Activated CD8-positive, alpha-beta memory T cell treated with anti-CD3 and anti-CD28 coated beads, Interleukin-2, amount 50 U/mL, for 1 hour (primary cell): Measurements from ENCODE around the gene GCLM.
"Not testable (repeated sequence)": the region's sequence is repeated elsewhere in the genome, so short reads cannot be mapped to it uniquely, and the experiment has no call there.

Source experiments
- DNase-seq: peaks from one replicate; pipeline ENCODE4 v3.0.0-alpha.2; 2020; ENCODE audit errors: extremely low read depth

Gene GCLM, protein sequence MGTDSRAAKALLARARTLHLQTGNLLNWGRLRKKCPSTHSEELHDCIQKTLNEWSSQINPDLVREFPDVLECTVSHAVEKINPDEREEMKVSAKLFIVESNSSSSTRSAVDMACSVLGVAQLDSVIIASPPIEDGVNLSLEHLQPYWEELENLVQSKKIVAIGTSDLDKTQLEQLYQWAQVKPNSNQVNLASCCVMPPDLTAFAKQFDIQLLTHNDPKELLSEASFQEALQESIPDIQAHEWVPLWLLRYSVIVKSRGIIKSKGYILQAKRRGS

DNA sequence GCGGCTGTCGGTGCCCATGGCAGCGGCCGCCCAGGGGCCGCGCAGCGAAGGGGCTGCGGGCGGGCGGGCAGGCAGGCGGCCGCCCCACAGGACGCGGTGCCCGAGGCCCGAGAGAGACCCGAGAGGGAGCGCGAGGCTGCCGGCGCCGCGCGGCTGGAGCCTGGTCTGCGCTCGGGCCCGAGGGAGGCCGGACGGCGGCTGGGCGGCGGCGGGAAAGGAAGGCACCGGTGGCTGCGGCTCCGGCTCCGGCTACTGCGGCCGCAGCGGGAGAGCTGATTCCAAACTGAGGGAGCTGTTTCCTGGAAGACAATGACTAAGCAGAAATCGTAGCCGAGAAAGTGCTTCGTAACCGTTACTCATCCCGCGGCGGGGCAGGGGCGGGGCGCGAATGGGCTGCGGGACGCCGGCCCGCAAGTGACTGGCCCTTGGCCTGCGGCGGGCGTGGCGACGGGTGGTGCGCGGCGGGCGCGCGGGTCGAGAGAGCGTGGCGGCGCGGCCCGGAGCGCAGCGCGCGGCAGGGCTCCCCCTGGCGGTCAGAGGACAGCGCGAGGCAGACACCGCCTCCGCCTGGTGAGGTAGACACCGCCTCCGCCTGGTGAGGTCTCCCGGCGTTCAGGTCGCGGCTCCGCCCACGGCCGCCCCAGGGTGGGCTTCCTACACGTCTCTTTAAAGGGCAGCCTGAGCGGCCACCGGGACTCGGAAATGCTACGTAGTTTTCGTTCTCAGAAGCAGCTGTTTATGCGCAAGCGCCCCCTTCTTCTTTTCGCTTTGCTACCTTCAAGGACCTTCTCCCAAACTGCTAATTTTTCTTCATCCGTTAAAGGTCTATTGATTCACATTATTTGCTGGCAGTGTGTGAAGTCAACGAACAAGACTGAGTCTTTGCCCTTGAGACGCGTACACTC, at the start of gene GCLM:
Gene GCLM, minus strand, starts transcription at position 285 of the 905 bp plus-strand sequence. Its CDS starts 267 bp downstream, at position 18.
- peak; percentile 72 for DNase-seq

DNA sequence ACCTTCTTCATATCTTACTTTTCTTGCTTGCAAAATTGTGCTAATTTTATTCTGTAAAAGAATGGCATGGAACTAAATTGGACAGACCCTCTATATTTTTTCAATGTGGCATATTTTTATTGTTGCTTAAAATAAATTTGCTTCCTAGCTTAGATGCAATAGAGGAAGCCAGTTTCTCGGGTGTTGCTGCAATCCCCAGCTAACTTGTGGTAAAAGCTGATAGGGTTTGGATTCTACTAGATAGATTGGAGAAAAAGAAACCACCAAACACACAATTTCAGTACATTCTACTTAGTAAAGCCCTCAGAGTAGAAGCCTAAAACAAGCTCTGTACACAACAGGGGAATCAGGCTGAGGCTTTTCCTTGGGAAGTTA, 49.5 kb upstream of the GCLM start:
- no peak for DNase-seq

DNA sequence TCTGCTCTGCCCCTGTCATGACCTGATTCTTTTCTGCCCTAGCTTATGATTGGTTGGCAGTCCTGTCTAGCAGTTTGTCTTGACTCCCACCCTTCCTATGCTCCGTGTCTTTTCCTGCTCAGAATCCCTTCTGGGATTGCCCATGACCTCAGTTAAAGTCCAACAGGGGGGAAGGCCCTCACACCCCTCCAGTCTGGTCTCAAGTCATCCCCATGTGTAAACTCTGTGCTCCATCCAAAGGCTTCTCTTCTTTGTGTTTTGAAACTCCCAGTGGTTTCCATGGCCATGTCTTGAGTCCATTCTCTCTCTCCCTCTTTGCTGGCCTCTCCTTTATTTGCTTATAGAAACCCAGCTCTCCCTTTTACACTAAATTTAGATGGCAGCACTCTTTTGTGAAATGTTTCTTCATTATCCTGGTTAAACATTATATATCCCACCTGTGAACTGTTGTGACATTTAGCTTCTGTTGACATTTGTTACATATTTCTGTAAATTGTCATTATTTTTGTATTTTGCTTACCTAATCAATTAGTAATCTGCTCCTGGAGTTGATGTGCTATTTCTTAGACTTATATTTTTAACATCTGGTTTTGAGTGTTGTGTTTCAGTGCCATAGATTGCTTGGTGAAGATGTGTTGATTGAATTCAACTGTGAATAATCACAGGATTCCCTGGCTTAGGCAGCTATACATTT, 48.9 kb upstream of the GCLM start:
- no peak for DNase-seq

DNA sequence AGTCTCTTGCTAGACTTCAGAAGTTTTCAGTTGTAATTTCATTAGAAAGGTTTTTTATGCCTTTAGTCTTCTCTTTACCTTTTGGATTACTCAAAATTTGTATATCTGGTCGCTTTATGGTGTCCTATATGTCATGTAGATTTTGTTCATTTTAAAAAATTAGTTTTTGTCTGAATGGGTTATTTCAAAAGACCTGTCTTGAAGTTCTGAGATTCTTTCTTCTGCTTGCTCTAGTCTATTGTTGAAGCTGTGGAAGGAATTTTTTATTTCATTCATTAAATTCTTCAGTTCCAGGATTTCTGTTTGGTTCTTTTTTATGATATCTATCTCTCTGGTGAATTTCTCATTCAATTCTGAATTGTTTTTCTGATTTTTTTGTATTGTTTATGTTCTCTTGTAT, 46.5 kb upstream of the GCLM start:
- no peak for DNase-seq

DNA sequence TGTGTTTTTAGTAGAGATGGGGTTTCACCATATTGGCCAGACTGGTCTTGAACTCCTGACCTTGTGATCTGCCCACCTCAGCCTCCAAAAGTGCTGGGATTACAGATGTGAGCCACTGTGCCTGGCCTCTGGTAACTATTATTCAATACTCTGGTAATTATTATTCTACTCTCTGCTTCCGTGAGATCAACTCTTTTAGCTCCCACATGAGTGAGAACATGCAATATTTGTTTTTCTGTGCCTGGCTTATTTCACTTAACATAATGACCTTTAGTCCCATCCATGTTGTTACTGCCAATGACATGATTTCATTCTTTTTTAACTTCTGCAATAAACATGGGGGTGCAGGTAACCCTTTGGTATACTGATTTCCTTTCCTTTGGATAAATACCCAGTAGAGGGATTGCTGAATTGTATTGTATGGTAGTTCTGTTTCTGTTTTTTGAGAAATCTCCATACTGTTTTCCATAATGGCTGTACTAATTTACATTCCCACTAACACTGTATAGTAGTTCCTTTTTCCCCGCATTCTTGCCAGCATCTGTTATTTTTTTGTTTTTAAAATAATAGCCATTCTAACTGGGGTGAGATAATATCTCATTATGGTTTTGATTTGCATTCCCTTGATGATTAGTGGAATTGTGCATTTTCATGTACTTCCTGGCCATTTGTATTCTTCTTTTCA, 37.9 kb upstream of the GCLM start:
- not testable (repeated sequence) for DNase-seq

DNA sequence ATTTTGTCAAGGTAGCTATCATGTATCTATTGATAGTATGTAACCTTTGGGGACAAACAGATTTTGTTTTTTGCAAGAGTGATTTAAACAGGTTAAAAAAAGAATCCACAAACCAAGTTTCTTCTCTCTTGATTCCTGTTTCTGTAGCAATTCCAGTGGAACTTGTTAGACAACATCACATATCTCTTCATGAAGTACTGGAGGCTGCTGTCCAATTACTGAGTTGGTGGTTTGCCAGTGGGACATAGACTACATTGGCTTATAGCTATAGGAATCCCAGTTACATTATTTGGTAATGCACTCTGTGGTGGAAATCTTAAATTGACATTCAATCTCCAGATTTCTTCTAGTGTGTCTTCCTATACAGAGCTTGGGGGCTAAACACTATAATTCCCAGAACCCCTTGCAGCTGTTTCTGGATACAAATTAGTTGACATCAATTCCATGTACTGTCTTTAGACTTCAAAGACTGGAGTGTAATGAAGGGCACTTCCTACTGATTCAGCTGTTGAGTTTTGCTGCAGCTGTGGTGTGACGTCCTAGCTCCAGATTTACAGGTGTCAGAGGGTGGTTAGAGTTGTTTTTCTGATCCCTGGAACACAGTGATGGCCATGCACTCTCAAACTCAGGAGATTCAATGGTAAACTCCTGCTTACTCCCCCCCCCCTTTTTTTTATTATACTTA, 29.4 kb upstream of the GCLM start:
- DNase-seq: no peak

DNA sequence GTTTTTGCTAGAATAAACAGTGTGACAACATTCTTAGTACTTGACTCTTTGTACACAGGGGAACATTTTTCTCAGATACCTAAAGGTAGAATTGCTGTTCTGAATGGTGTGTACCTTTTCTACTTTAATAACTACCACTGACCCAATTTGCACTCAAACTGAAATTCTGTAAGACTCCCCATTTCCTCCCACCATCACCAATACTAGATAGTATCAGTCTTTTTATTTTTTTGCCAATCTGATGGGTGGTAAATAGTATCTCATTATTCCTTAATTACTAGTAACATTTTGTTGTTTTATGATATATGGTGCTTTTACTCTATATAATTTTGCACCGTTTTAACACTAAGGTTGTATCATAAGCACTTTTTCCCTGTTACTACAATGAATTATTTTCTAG, 28.8 kb upstream of the GCLM start:
- no peak for DNase-seq

DNA sequence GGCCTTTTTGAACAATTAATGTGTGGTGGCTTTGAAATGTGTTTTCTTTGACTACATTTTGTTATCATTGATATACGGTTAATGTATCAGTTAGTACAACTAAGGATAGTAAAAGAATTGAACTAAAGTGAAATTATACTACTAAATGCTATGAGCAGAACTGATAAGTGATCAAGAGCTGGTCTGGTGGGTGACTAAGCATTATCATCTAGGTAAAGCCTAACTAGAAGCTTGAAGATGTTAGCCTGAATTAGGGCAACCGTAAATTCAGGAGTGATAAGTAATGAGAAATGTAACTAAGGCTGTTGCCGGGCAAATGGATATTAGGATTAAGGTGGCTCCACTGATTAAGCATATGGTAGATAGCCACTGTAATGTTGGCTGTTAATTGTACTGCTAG, 16.0 kb upstream of the GCLM start:
- no peak for DNase-seq

DNA sequence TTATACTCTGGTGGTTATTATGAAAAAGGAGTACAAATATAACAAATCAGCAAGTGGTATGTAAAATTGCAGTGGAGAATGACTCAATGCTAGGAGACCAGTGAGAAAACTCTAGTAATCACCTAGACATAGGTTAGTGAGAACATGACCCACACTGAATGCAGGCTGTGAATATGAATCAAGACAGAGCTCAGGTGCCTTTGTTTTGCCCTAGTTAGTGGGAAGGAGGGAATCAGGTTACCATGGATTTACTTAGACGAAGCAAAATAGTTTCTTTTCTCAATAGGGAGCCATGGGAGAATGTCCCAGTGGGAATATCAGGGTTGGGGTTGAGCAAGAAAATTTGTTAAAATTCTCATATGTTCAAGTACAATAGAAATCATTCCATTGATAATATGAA, 10.6 kb upstream of the GCLM start:
- DNase-seq: no peak

DNA sequence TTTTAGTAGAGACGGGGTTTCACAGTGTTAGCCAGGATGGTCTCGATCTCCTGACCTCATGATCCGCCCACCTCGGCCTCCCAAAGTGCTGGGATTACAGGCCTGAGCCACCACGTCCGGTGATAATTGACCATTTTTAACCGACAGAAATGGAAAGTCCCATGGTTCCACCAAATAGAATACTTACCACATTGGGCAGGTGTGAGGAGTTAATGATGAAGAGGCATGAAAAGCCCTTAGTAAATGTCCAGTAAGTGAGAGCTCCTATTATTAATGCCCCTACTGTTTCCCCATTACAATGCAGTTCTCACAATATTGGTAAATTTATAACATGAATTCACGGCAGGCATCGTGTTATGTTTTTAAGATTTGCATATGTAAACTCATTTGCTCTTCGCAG, 8.1 kb upstream of the GCLM start:
- no peak for DNase-seq

DNA sequence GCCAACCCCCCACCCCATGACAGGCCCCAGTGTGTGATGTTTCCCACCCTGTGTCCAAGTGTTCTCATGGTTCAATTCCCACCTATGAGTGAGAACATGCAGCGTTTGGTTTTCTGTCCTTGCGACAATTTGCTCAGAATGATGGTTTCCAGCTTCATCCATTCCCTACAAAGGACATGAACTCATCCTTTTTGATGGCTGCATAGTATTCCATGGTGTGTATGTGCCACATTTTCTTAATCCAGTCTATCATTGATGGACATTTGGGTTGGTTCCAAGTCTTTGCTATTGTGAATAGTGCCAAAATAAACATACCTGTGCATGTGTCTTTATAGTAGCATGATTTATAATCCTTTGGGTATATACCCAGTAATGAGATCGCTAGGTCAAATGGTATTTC, 1.6 kb upstream of the GCLM start:
- not testable (repeated sequence) for DNase-seq

DNA sequence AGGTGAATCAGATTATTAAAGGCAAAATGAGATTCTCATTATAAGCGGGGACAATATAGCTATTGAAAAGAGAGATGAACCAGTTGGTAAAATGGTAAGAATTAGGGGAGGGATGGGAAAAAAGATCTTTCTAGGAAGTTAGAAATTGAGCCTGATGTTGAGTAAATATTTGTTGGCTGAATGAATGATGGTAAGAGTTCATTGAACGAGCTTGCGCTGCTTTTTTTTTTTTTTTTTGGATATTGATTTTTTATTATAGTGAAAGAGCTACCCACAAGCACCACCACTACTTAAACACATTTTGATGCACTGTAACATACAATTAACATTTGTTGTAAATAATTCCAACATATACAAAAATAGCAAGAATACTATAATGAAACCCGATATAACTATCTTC, 1.1 kb upstream of the GCLM start:
- no peak for DNase-seq

DNA sequence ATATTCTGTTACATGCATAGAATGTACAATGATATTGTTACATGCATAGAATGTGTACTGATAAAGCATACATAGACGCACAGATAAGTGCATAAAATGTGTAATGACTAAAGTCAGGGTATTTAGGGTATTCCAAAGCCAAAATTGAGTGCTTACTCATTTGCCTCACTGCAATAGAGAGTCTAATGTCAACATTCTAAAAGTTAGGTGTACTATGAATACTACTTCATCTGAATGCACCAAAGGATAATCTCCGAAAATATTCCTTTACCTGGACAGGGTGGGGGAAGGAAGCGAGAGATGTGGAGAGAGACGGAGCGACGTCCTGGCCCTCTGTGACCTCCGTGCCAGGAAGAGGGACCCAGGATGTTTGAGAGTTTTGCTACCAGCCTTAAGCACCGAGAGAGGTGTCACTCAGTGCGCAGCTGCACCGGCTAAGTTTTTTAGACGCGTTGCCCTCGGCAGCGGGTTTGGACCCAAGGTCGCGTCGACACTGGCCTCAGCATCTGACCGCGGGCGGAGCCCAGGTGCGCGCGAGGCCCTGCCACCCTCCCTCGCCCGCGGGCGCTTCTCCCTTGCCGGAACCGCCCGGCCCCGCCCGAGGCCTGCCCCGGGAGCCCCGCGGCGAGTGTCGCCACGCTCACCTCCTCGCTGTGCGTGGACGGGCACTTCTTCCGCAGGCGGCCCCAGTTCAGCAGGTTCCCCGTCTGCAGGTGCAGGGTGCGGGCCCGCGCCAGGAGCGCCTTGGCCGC, 660 bp downstream of the GCLM start:
- no peak for DNase-seq

DNA sequence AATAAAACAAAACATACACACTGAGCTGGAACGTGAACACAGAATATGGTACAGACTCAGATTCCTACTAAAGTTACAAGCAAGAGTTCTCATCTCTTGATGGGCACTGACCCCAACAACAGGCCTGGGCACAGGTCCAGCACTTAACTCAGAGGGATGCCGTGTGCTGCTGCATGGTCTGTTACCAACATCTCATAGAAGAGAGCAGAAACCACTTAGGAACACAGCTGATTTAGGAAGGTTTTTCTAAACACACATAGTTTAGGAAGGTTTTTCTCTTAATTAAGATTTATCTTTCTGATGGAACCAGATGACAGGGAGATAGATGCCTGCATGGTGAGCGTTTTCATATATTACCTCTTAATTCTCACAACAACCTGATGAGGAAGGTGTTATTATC, 1.5 kb downstream of the GCLM start:
- DNase-seq: no peak

DNA sequence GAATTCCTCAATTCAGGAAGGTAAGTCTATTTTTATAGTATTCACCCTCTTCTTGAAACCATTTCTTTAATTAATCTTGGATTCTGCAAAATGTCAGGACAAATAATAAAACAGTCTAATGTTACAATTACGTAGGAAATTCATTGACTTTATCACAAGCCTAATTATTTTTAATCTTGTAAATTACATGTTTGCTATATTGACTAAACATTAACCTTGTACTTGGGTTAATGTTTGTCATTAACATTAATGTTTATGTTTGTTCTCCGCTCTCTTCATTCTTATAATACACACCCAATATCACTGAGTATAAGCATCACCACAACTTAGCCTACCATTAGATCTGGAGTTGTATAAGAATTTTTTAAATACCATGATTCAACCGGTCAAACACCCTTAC, 2.8 kb downstream of the GCLM start:
- DNase-seq: no peak

DNA sequence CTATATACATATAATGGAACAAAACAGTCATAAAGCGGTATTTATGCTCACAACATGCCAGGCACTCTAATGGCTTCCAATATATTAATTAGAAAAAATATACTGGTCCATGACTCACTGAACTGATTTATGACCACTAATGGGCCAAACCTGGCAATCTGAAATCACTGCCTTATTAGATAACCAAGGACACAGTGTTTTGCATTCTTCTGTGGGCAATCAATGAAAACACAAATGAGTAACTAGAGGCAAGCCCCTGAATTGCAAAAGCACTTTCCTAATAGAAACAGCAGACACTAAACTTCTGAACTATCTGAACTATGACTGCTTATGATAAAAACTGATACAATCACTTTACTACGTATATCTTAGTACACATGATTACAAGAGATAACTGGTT, 3.5 kb downstream of the GCLM start:
- no peak for DNase-seq

DNA sequence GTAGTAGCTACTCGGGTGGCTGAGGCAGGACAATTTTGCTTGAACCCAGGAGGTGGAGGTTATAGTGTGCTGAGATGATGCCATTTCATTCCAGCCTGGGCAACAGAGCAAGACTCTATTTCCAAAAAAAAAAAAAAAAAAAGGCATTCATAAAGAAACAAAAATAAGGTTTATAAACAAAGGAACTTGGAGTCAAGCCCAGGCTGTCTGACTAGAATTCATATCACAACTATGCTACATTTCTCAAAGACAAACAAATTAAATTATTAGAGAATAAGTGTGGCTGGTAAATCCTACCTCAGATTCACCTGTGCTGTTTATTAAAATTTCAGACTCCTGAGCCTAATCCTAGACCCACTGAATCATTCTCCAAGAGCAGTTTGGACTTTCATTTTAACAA, 4.2 kb downstream of the GCLM start:
- DNase-seq: no peak

DNA sequence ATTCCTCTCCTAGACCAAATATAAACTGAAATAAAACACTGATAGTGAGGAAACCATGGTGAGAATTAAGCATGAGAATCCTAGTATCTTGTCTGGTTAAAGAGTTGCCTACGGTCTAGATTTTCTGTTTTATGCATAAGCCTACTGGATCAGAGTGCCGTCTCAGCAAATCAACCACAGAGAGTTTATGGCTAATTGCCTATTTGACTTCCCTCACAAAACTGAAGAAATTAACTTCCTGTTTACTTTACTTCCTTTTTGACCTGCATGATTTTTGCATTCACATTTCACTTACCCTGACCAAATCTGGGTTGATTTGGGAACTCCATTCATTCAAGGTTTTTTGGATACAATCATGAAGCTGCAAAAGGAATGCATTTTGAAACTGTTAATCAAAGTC, 5.0 kb downstream of the GCLM start:
- no peak for DNase-seq

DNA sequence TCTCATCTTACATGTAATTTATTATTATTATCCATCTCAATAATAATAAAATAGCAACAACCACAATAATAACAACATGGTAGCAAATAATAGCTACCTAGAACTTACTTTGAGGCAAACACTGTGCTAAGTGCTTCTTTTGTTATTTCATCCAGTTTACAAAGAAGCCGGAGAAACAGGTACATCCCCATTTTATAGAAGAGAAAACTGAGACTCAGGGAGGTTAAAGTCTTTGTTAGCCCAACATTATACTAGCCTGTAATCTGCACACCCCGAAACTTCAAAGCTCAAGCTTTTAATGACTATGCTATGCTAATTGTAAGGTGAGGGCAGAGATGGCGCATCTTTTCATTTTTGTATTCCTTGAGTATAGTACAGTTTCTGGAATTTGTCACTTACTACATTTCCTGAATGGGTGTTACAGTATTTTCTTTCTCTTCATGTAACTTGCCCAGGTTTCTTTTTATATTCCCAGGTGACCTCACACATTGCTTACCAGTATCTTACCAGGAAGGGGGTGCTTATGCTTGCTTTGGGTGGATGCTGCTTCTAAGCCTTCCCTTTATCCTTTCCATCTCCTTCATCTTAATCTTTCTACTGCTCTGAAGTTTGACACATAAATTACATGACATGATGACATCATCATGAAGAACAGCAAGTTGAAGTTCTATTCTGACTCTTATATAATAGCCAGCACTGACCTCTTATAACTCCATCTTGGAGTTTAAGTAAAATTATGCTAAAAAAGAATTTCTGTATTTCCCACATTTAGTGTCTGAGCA, 8.3 kb downstream of the GCLM start:
- no peak for DNase-seq
